HG03108 (cell line): Measurements from ENCODE around the gene GAN.

Source experiments
- ATAC-seq: cut with Tn5 transposase; IDR thresholded peaks from one replicate; pipeline ENCODE4 v1.9.1; 2021; ENCODE audit warnings: moderate library complexity; ENCODE audit not compliant: unreplicated experiment

Gene GAN

GRCh38 chr16:81314603-81315270 lies at the start of gene GAN:
TSS of gene GAN (plus strand) at chr16:81314962. CDS start at chr16:81315114, 152 bp downstream.
- peak; percentile 94 for ATAC-seq

GRCh38 chr16:81265052-81265451 lies 49.7 kb upstream of the GAN start:
- no peak for ATAC-seq

GRCh38 chr16:81265658-81266451 lies 48.9 kb upstream of the GAN start:
- no peak for ATAC-seq

DNA sequence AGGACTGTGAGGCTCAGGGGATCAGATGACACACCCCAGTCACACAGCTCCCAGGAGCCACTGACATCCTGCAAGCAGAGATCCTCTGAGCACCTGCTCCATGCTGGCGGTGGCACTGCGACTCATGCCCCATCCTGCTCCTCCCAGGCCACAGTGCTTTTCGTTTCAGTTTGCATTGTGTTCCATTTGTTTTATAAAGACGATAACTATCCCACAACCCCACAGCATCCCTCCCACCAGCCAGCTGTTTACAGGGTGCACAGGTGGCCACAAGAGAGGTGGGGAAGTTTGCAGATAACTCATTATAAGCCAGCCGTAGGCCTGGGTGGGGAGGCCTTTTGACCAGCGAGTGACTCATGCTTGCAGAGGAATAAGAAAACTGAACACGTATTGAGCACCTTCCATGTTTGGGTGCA lies 48.1 kb upstream of the GAN start:
- ATAC-seq = no peak

DNA sequence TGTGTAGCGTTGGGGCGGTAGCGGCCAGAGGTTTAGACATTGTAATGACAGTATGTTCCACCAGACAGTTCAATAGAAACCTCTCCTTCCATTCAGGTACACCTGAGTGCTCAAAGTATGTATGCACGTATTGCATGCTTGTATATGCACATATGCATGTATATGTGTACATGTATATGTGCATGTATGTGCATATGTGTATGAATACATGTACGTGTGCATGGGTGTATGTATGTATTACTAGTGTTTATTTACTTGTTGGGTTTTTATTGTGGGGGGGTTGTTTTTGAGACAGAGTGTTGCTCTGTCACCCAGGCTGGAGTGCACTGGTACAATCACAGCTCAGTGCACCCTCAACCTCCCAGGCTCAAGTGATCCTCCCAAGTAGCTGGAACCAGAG lies 46.3 kb upstream of the GAN start:
- no peak for ATAC-seq

GRCh38 chr16:81273223-81273950 lies 41.4 kb upstream of the GAN start:
- no peak for ATAC-seq

DNA sequence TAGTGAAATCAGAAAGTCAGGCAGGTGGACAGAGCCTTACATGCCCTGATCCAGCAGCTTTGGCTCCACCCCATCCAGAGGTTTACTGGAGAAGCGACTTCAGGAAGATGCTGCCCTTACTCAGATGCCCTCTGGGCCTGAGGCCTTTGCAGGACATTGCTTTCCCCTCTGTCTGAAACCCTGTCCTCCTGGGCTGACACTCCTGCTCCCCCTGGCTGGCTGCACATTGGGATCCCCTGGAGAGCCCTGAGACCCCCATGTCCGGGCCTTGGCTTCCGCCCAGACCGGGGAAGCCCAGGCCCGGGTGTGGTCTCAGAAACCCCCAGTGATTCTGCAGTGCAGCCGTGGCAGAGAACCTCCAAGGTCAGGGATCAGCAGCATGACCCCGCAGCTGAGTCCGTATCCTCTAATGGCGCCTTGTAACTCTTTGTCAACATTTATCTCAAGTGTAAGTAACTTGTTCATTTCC lies 39.7 kb upstream of the GAN start:
- no peak for ATAC-seq

GRCh38 chr16:81275795-81276194 lies 39.0 kb upstream of the GAN start:
- ATAC-seq = no peak

- no peak for ATAC-seq
These were observed 38.4 kb upstream of the GAN start for GRCh38 chr16:81276323-81276722.

- no peak for ATAC-seq
These were observed 37.2 kb upstream of the GAN start for GRCh38 chr16:81277541-81278080.

DNA sequence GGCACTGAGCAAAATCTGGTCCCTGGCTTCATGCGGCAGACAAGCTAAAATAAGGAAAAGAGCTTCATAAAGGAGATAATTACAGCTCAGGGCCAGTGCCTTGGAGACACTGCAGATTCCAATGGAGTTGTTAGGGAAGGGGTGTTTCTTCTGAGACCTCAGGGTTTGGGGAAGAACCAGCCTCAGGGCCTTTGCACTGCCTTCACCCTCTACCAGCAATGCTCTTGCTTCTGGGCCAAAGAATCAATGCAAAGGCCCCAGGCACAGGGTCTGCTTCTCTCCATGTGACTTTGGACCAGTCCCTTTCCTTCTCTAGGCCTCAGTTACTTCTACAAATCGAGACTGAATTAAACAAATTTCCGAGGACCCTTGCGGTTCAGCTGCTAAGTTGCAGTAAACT lies 36.2 kb upstream of the GAN start:
- ATAC-seq = no peak

- ATAC-seq = no peak
These were observed 35.4 kb upstream of the GAN start for GRCh38 chr16:81279392-81279791.

- no peak for ATAC-seq
These were observed 34.4 kb upstream of the GAN start for GRCh38 chr16:81280393-81280792.

GRCh38 chr16:81283044-81283443 lies 31.7 kb upstream of the GAN start:
- no peak for ATAC-seq

DNA sequence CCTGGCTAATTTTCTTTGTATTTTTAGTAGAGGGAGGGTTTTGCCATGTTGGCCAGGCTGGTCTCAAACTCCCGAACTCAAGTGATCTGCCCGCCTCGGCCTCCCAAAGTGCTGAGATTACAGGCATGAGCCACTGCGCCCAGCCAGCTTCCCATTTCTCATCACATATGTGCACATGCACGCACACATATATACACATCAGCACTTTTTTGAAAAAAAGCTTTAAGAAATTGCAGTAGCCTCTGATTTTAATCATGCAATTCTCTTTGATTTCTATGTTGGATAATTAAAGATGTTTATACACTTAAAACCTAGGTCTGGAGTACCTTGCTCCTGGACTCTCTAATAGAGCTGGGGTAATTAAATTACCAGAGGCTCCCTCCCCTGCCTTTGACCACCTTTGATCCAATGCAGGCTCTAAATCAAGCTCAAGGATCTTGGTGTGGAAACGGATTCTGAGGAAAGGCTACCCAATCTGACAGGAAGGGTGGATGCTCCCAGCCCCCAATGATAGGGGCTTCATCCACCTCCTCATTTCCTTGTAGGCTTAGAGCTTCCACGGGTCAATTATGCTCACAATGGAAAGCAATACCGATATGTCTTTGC lies 29.7 kb upstream of the GAN start:
- no peak for ATAC-seq

DNA sequence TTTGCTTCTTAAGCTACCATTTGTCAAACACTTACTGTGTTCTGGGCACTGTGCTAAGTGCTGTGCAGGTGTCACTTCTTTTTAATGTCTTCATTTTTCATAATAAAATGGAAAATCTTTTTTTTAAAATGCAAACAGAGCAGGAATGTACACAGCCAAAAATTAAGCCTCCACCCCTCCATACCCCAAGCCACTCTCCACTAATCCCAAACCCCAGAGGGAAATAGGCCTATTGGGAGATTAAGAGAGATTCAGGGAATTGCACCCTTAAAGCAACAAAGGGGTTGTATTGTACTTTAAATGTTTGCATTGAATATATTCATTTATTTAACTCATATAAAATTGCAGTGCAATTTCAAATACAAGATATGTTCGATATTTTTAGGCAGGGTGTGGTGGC lies 28.6 kb upstream of the GAN start:
- no peak for ATAC-seq

DNA sequence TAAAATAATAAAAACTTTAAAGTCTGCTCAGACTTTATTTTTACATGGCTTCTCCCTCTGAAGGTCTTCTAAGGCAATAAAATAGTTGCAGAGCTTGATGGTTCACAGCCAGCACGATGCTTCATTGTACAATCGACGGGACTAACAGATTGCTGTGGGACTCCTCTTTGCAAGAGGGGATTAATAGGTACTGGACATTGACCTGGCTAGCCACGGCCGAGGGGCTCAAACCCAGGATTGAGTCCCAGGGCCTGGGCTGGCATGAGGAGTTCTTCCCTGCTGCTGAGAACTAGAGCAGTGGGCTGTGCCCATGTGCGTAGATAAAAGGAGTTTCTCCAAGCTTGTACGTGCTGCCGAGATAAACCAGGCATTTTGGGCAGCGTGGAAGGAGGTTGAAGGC lies 23.6 kb upstream of the GAN start:
- no peak for ATAC-seq

- ATAC-seq = no peak
These were observed 21.8 kb upstream of the GAN start for GRCh38 chr16:81292936-81293335.

DNA sequence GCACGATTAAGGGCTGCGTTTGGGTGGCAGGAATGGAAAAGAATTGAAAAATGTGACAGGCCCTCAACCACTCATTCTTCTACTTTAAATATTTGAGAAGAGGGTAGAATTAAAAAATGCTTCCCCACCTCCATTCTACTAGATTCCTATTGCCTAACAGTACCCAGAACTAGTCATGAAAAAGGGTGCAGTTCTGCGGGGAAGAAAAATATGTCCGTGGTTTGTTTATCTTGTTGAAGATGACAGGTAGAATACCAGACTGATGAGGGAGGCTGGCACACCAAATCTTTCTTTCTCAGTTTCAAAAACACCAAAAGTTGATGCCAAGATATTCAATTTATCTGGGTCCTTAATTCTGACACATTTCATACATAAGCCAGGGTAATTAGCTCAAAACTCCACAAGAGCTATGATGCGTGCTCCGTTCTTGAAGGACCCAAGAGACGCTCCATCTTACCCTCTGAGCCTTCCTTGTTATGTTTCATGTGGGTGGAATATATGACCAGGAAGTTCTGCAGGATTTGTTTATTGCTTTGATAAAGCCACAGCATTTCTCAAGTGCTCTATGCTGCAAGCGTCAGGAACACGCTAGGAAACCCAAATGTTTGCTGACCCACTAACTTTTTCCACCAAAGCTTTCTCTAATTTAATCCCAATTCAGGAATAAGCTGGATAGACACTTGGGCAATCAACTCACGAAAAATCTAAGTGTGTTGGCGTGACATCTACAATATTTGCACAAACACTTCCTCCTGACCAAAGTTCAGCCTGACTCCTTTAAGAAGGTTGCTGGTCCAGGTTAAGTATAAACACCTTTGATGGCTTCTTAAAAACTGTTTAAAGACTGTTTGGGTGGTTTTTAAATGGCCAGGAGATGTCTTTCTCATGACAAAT lies 20.6 kb upstream of the GAN start:
- no peak for ATAC-seq

DNA sequence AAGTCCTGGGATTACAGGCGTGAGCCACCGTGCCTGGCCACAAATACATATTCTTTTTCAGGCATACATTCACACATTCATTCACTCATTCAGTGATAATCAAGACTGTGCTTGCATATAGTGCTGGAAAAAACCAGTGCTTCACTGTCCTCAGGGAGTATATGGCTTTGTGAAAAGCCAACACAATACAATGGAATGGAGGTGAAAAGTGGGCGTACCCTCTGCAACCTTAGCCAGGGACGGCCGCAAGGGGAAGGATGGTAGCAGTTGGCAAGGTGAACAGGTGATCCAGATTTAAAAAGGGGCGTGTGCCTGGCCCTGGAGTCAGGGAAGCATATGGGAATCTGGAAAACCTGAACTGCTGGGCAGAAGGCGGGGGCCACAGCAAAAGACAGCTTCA lies 18.1 kb upstream of the GAN start:
- ATAC-seq = no peak
